Activated T-helper 2 cell treated with anti-CD3 and anti-CD28 coated beads, Interferon-gamma antibody, Interleukin-2, Interleukin-4, amounts not matched to agents 10 μg/mL and 5 μg/mL and 100 μg/mL, durations not matched to agents 14 hours and 24 hours and 36 hours (primary cell): ENCODE data around the gene CALCB. TPM values are rescaled to one million over a fixed set of nuclear protein-coding genes. Genes with fewer than 3 reads are reported as not detected.
"Not testable (repeated sequence)": the region's sequence is repeated elsewhere in the genome, so short reads cannot be mapped to it uniquely, and the experiment has no call there.

ENCODE experiments used
- DNase-seq: peaks from one replicate; pipeline ENCODE4 v3.0.0; 2021; ENCODE audit warnings: low spot score
- H3K27ac Mint-ChIP-seq: one replicate; pipeline ENCODE4 v1.8.0; 2021; ENCODE audit warnings: mixed read lengths
- H3K27me3 Mint-ChIP-seq: one replicate; pipeline ENCODE4 v1.8.0; 2021; ENCODE audit warnings: low read depth, mixed read lengths
- H3K36me3 Mint-ChIP-seq: one replicate; pipeline ENCODE4 v1.8.0; 2021; ENCODE audit warnings: low read depth, mixed read lengths
- H3K4me1 Mint-ChIP-seq: one replicate; pipeline ENCODE4 v1.8.0; 2021; ENCODE audit warnings: low read depth, mixed read lengths
- H3K4me3 Mint-ChIP-seq: one replicate; pipeline ENCODE4 v1.8.0; 2021; ENCODE audit warnings: low read depth, mild to moderate bottlenecking, moderate library complexity, mixed read lengths
- H3K9me3 Mint-ChIP-seq: one replicate; pipeline ENCODE4 v1.8.0; 2021; ENCODE audit warnings: mixed read lengths
- intact Hi-C: fragments of 100-400 bp; cut with micrococcal nuclease; formaldehyde crosslinking; loops from one replicate; pipeline ENCODE4 v1.15.1; 2023
- total RNA-seq: library from RNA; stranded (reverse); gene quantifications from 2 replicates; pipeline ENCODE4 v1.2.3, GENCODE V29; 2022

The CALCB gene
- total RNA-seq = 0.73 and 0.90 TPM in 2 replicates

GRCh38 chr11:15073361-15074205 lies at the start of gene CALCB:
TSS of gene CALCB (plus strand) at chr11:15073593. CDS start at chr11:15074719, 1,126 bp downstream.
- H3K9me3 Mint-ChIP-seq = no peaks in the 10 kb centered on the region
- H3K4me3 Mint-ChIP-seq = peak within 1 kb of the TSS; percentile 78
- peak within 1 kb of the TSS; percentile 29 for H3K27ac Mint-ChIP-seq
- intact Hi-C loops = loop anchor here (1.0 to 10.0 kb wide), 2 partner anchors 99 to 549 kb away; partner anchors contain the start of gene PSMA1
- H3K4me1 Mint-ChIP-seq = peaks cover 13% of the 10 kb centered on the region
- peaks cover 31% of the 10 kb centered on the region for H3K27me3 Mint-ChIP-seq
- no peaks in the 10 kb centered on the region for H3K36me3 Mint-ChIP-seq
- no peak for DNase-seq

- H3K27ac Mint-ChIP-seq = no peak overlapping the region
- H3K9me3 Mint-ChIP-seq = no peaks in the 10 kb centered on the region
- intact Hi-C loops = no loop called here
- no peaks in the 10 kb centered on the region for H3K36me3 Mint-ChIP-seq
- H3K27me3 Mint-ChIP-seq = peaks cover 15% of the 10 kb centered on the region
- H3K4me3 Mint-ChIP-seq = no peak overlapping the region
- no peak for DNase-seq
- H3K4me1 Mint-ChIP-seq = no peaks in the 10 kb centered on the region
Measured at GRCh38 chr11:15027011-15027410, 46.4 kb upstream of the CALCB start.

- DNase-seq = no peak
- intact Hi-C loops = no loop called here
Measured at GRCh38 chr11:15027956-15028355, 45.4 kb upstream of the CALCB start.

GRCh38 chr11:15028379-15028778 lies 45.0 kb upstream of the CALCB start:
- no peaks in the 10 kb centered on the region for H3K4me1 Mint-ChIP-seq
- no peak overlapping the region for H3K27ac Mint-ChIP-seq
- intact Hi-C loops = no loop called here
- no peak overlapping the region for H3K4me3 Mint-ChIP-seq
- H3K36me3 Mint-ChIP-seq = no peaks in the 10 kb centered on the region
- H3K9me3 Mint-ChIP-seq = no peaks in the 10 kb centered on the region
- DNase-seq = no peak
- peaks cover 20% of the 10 kb centered on the region for H3K27me3 Mint-ChIP-seq

More at GRCh38 chr11:15027956-15028355, 45.4 kb upstream of the CALCB start:
- no peak overlapping the region for H3K27ac Mint-ChIP-seq
- no peaks in the 10 kb centered on the region for H3K36me3 Mint-ChIP-seq
- peaks cover 16% of the 10 kb centered on the region for H3K27me3 Mint-ChIP-seq
- H3K4me1 Mint-ChIP-seq = no peaks in the 10 kb centered on the region
- H3K9me3 Mint-ChIP-seq = no peaks in the 10 kb centered on the region
- H3K4me3 Mint-ChIP-seq = no peak overlapping the region

GRCh38 chr11:15031945-15032344 lies 41.4 kb upstream of the CALCB start:
- H3K27me3 Mint-ChIP-seq = peaks cover 24% of the 10 kb centered on the region
- H3K36me3 Mint-ChIP-seq, H3K4me3 Mint-ChIP-seq, DNase-seq, H3K4me1 Mint-ChIP-seq, H3K9me3 Mint-ChIP-seq, intact Hi-C loops, H3K27ac Mint-ChIP-seq: not testable (repeated sequence)

GRCh38 chr11:15034687-15035267 lies 38.6 kb upstream of the CALCB start:
- Mint-ChIP-seq H3K9me3 (no peaks in the 10 kb centered on the region), H3K4me1 (no peaks in the 10 kb centered on the region), H3K4me3 (no peak overlapping the region), H3K36me3 (no peaks in the 10 kb centered on the region), H3K27me3 (peaks cover 27% of the 10 kb centered on the region), H3K27ac (no peak overlapping the region)
- intact Hi-C loops = no loop called here
- DNase-seq = no peak

GRCh38 chr11:15035283-15035682 lies 38.1 kb upstream of the CALCB start:
- DNase-seq = no peak

GRCh38 chr11:15038963-15039362 lies 34.4 kb upstream of the CALCB start:
- intact Hi-C loops = loop anchor here (1.0 kb wide), 1 partner anchor 36 kb away; no protein-coding TSS in a partner anchor

More at GRCh38 chr11:15035283-15035682, 38.1 kb upstream of the CALCB start:
- Mint-ChIP-seq H3K4me3 (no peak overlapping the region), H3K27me3 (peaks cover 27% of the 10 kb centered on the region), H3K36me3 (no peaks in the 10 kb centered on the region), H3K4me1 (no peaks in the 10 kb centered on the region), H3K9me3 (no peaks in the 10 kb centered on the region), H3K27ac (no peak overlapping the region)
- intact Hi-C loops = no loop called here

GRCh38 chr11:15045209-15045608 lies 28.2 kb upstream of the CALCB start:
- Mint-ChIP-seq H3K36me3 (no peaks in the 10 kb centered on the region), H3K4me3 (no peak overlapping the region), H3K27ac (no peak overlapping the region), H3K4me1 (no peaks in the 10 kb centered on the region), H3K27me3 (peaks cover 11% of the 10 kb centered on the region), H3K9me3 (no peaks in the 10 kb centered on the region)
- intact Hi-C loops = no loop called here
- DNase-seq = no peak

More at GRCh38 chr11:15038963-15039362, 34.4 kb upstream of the CALCB start:
- Mint-ChIP-seq H3K27ac (no peak overlapping the region), H3K27me3 (peaks cover 23% of the 10 kb centered on the region), H3K4me3 (no peak overlapping the region), H3K4me1 (no peaks in the 10 kb centered on the region), H3K36me3 (no peaks in the 10 kb centered on the region), H3K9me3 (no peaks in the 10 kb centered on the region)
- DNase-seq = no peak

GRCh38 chr11:15045891-15046290 lies 27.5 kb upstream of the CALCB start:
- Mint-ChIP-seq H3K36me3 (no peaks in the 10 kb centered on the region), H3K4me3 (no peak overlapping the region), H3K27ac (no peak overlapping the region), H3K4me1 (no peaks in the 10 kb centered on the region), H3K27me3 (peaks cover 9% of the 10 kb centered on the region), H3K9me3 (no peaks in the 10 kb centered on the region)
- DNase-seq = no peak
- intact Hi-C loops = no loop called here

- intact Hi-C loops, H3K9me3 Mint-ChIP-seq, H3K27me3 Mint-ChIP-seq, DNase-seq, H3K4me3 Mint-ChIP-seq, H3K36me3 Mint-ChIP-seq, H3K4me1 Mint-ChIP-seq, H3K27ac Mint-ChIP-seq: not testable (repeated sequence)
Measured at GRCh38 chr11:15046673-15047072, 26.7 kb upstream of the CALCB start.

- Mint-ChIP-seq H3K27ac (no peak overlapping the region), H3K27me3 (peaks cover 3% of the 10 kb centered on the region), H3K9me3 (no peaks in the 10 kb centered on the region), H3K4me1 (peaks cover 7% of the 10 kb centered on the region), H3K4me3 (no peak overlapping the region), H3K36me3 (no peaks in the 10 kb centered on the region)
- intact Hi-C loops = no loop called here
- no peak for DNase-seq
Measured at GRCh38 chr11:15048616-15049015, 24.8 kb upstream of the CALCB start.

- DNase-seq = no peak
- peaks cover 12% of the 10 kb centered on the region for H3K4me1 Mint-ChIP-seq
- H3K36me3 Mint-ChIP-seq = no peaks in the 10 kb centered on the region
- H3K27ac Mint-ChIP-seq = no peak overlapping the region
- H3K9me3 Mint-ChIP-seq = no peaks in the 10 kb centered on the region
- intact Hi-C loops = no loop called here
- H3K4me3 Mint-ChIP-seq = no peak overlapping the region
- H3K27me3 Mint-ChIP-seq = no peaks in the 10 kb centered on the region
Measured at GRCh38 chr11:15053191-15053685, 20.2 kb upstream of the CALCB start.
